Neural cell (in vitro differentiated cells): ENCODE data around the gene QRICH1. TPM values are rescaled to one million over a fixed set of nuclear protein-coding genes. Genes with fewer than 3 reads are reported as not detected.

Experiments used
- H2AFZ ChIP-seq: fragments of 200-600, 300-800 bp; sonication (generic), shearing (Covaris generic); 2 replicates; pipeline ENCODE4 v1.6.0; 2014; ENCODE audit warnings: low read depth, mild to moderate bottlenecking, antibody characterized with exemption, low read length, moderate library complexity
- H3F3A ChIP-seq: fragments of 200-600 bp; shearing (Covaris generic); 2 replicates; pipeline ENCODE4 v1.6.1; 2016; ENCODE audit warnings: mild to moderate bottlenecking, moderate library complexity, mixed read lengths, antibody characterized with exemption, low read length; ENCODE audit not compliant: insufficient read depth, poor library complexity, severe bottlenecking
- H3K27ac ChIP-seq: fragments of 200-600, 300-800 bp; sonication (generic), shearing (Covaris generic); 2 replicates; pipeline ENCODE4 v1.5.1; 2014; ENCODE audit warnings: mild to moderate bottlenecking, low read length, moderate library complexity
- H3K27me3 ChIP-seq: fragments of 300-800, 200-600 bp; sonication (generic), shearing (Covaris generic); 2 replicates; pipeline ENCODE4 v1.6.0; 2014; ENCODE audit warnings: mild to moderate bottlenecking, low read depth, low read length, moderate library complexity; ENCODE audit not compliant: insufficient read depth
- H3K36me3 ChIP-seq: fragments of 300-800, 200-600 bp; sonication (generic), shearing (Covaris generic); 2 replicates; pipeline ENCODE4 v1.5.1; 2014; ENCODE audit warnings: mild to moderate bottlenecking, antibody characterized with exemption, low read length, moderate library complexity; ENCODE audit not compliant: insufficient read depth
- H3K4me2 ChIP-seq: fragments of 300-800, 200-600 bp; sonication (generic), shearing (Covaris generic); 2 replicates; pipeline ENCODE4 v1.6.0; 2014; ENCODE audit warnings: mild to moderate bottlenecking, low read length
- H3K4me3 ChIP-seq: fragments of 300-800, 200-600 bp; sonication (generic), shearing (Covaris generic); 2 replicates; pipeline ENCODE4 v1.5.1; 2014; ENCODE audit warnings: mild to moderate bottlenecking, low read length, moderate library complexity
- H3K79me2 ChIP-seq: fragments of 200-600 bp; shearing (Covaris generic); replicated peaks from 2 replicates; pipeline ENCODE4 v1.6.0; 2014; ENCODE audit warnings: mild to moderate bottlenecking, low read length, moderate library complexity; ENCODE audit not compliant: insufficient read depth
- H3K9ac ChIP-seq: fragments of 300-800, 200-600 bp; sonication (generic), shearing (Covaris generic); 2 replicates; pipeline ENCODE4 v1.6.1; 2016; ENCODE audit warnings: mild to moderate bottlenecking, low read length, mixed read lengths
- H3K9me2 ChIP-seq: fragments of 200-600 bp; shearing (Covaris generic); 2 replicates; pipeline ENCODE4 v1.6.1; 2016; ENCODE audit warnings: mild to moderate bottlenecking, low read length, mixed read lengths; ENCODE audit not compliant: insufficient read depth
- H3K9me3 ChIP-seq: fragments of 200-600, 300-800 bp; sonication (generic), shearing (Covaris generic); 2 replicates; pipeline ENCODE4 v1.6.1; 2016; ENCODE audit warnings: mild to moderate bottlenecking, mixed run types, low read length, moderate library complexity, mixed read lengths
- H4K20me1 ChIP-seq: fragments of 200-600 bp; shearing (Covaris generic); 2 replicates; pipeline ENCODE4 v1.6.1; 2016; ENCODE audit warnings: mild to moderate bottlenecking, mixed run types; ENCODE audit not compliant: insufficient read depth
- EP300 ChIP-seq: fragments of 450-650 bp; conservative IDR thresholded peaks from 2 replicates; pipeline ENCODE4 v1.6.1; 2014; ENCODE audit warnings: antibody characterized with exemption, mild to moderate bottlenecking, moderate library complexity; ENCODE audit not compliant: poor library complexity, severe bottlenecking
- EZH2 ChIP-seq: fragments of 200-600, 300-800 bp; shearing (Covaris generic), sonication (generic); IDR thresholded peaks from 2 replicates; pipeline ENCODE4 v1.6.1; 2014; ENCODE audit warnings: antibody characterized with exemption, low read length, borderline replicate concordance, mild to moderate bottlenecking; ENCODE audit not compliant: insufficient read depth, poor library complexity, severe bottlenecking
- MXI1 ChIP-seq: fragments of 450-650 bp; conservative IDR thresholded peaks from 2 replicates; pipeline ENCODE4 v1.6.1; 2014; ENCODE audit warnings: antibody characterized with exemption, mild to moderate bottlenecking; ENCODE audit not compliant: poor library complexity, severe bottlenecking
- POLR2AphosphoS5 ChIP-seq: IDR thresholded peaks from 2 replicates; pipeline ENCODE4 v1.6.1; 2012
- RAD21 ChIP-seq: fragments of 450-650 bp; conservative IDR thresholded peaks from 2 replicates; pipeline ENCODE4 v1.6.1; 2014; ENCODE audit warnings: antibody characterized with exemption, mild to moderate bottlenecking, moderate library complexity
- SMC3 ChIP-seq: fragments of 450-650 bp; conservative IDR thresholded peaks from 2 replicates; pipeline ENCODE4 v1.6.1; 2014; ENCODE audit warnings: antibody characterized with exemption, mild to moderate bottlenecking, moderate library complexity; ENCODE audit not compliant: poor library complexity
- TAF1 ChIP-seq: IDR thresholded peaks from 2 replicates; pipeline ENCODE4 v1.6.1; 2012; ENCODE audit warnings: low read depth
- polyA plus RNA-seq: library from polyadenylated mRNA; depleted of rRNA; stranded (reverse); fragments of >200 nt; gene quantifications from 2 replicates; pipeline ENCODE4 v1.2.3, GENCODE V29; 2014
- TF ChIP-seq, protein P1 (sequence below): fragments of 450-650 bp; IDR thresholded peaks from 2 replicates; pipeline ENCODE4 v1.5.1; 2014; ENCODE audit warnings: antibody characterized with exemption, mild to moderate bottlenecking, moderate library complexity; ENCODE audit not compliant: poor library complexity, severe bottlenecking
- TF ChIP-seq, protein P2 (sequence below): IDR thresholded peaks from 2 replicates; pipeline ENCODE4 v1.6.1; 2012; ENCODE audit warnings: borderline replicate concordance

The QRICH1 gene
- polyA plus RNA-seq, 1 donor from 2014 or later: 87.5 TPM

DNA sequence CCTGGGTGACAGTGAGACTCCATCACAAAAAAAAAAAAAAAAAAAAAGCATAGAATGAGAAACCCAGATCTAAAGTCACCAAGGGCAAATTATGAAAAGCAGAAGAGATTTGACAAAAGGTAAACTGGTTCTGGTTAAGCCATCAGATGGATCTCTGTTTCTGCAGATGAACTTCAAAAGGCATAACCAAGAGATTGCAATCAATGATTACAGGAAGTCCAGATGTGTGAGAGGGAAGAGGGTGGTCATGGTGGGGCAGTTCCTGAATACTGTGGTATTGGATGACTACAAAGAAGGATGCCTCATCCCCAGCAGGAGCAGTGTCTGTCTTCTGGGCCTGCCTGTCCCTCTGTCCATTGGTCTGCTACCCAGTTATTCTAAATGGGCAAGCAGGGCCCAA lies 100.0 kb downstream of the QRICH1 start:
- TF ChIP-seq EZH2: no peak
- TF ChIP-seq, protein P1, sequence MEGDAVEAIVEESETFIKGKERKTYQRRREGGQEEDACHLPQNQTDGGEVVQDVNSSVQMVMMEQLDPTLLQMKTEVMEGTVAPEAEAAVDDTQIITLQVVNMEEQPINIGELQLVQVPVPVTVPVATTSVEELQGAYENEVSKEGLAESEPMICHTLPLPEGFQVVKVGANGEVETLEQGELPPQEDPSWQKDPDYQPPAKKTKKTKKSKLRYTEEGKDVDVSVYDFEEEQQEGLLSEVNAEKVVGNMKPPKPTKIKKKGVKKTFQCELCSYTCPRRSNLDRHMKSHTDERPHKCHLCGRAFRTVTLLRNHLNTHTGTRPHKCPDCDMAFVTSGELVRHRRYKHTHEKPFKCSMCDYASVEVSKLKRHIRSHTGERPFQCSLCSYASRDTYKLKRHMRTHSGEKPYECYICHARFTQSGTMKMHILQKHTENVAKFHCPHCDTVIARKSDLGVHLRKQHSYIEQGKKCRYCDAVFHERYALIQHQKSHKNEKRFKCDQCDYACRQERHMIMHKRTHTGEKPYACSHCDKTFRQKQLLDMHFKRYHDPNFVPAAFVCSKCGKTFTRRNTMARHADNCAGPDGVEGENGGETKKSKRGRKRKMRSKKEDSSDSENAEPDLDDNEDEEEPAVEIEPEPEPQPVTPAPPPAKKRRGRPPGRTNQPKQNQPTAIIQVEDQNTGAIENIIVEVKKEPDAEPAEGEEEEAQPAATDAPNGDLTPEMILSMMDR: no peak
- TF ChIP-seq, protein P2, sequence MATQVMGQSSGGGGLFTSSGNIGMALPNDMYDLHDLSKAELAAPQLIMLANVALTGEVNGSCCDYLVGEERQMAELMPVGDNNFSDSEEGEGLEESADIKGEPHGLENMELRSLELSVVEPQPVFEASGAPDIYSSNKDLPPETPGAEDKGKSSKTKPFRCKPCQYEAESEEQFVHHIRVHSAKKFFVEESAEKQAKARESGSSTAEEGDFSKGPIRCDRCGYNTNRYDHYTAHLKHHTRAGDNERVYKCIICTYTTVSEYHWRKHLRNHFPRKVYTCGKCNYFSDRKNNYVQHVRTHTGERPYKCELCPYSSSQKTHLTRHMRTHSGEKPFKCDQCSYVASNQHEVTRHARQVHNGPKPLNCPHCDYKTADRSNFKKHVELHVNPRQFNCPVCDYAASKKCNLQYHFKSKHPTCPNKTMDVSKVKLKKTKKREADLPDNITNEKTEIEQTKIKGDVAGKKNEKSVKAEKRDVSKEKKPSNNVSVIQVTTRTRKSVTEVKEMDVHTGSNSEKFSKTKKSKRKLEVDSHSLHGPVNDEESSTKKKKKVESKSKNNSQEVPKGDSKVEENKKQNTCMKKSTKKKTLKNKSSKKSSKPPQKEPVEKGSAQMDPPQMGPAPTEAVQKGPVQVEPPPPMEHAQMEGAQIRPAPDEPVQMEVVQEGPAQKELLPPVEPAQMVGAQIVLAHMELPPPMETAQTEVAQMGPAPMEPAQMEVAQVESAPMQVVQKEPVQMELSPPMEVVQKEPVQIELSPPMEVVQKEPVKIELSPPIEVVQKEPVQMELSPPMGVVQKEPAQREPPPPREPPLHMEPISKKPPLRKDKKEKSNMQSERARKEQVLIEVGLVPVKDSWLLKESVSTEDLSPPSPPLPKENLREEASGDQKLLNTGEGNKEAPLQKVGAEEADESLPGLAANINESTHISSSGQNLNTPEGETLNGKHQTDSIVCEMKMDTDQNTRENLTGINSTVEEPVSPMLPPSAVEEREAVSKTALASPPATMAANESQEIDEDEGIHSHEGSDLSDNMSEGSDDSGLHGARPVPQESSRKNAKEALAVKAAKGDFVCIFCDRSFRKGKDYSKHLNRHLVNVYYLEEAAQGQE: no peak
- TF ChIP-seq EP300: no peak
- TF ChIP-seq SMC3: no peak
- TF ChIP-seq MXI1: no peak
- TF ChIP-seq POLR2AphosphoS5: no peak
- TF ChIP-seq TAF1: no peak
- TF ChIP-seq RAD21: no peak
- Histone ChIP-seq H3K79me2 (peaks cover 16% of the 10 kb centered on the region), H3K27me3 (no peaks in the 10 kb centered on the region), H3K27ac (no peak overlapping the region), H3F3A (peaks cover 5% of the 10 kb centered on the region), H3K4me3 (no peak overlapping the region), H2AFZ (no peak overlapping the region), H4K20me1 (no peaks in the 10 kb centered on the region), H3K4me2 (no peak overlapping the region), H3K36me3 (no peaks in the 10 kb centered on the region), H3K9me3 (no peaks in the 10 kb centered on the region), H3K9me2 (no peaks in the 10 kb centered on the region), H3K9ac (no peak overlapping the region)

GRCh38 chr3:48991851-48992545 lies 101.9 kb downstream of the QRICH1 start:
- no peaks in the 10 kb centered on the region for H4K20me1 ChIP-seq
- H2AFZ ChIP-seq: no peak overlapping the region
- H3K9ac ChIP-seq: peak overlapping the region; percentile 79
- no peaks in the 10 kb centered on the region for H3K36me3 ChIP-seq
- H3K27me3 ChIP-seq: no peaks in the 10 kb centered on the region
- H3K9me2 ChIP-seq: no peaks in the 10 kb centered on the region
- H3K79me2 ChIP-seq: peaks cover 16% of the 10 kb centered on the region
- H3K4me2 ChIP-seq: peak overlapping the region; percentile 75
- peaks cover 6% of the 10 kb centered on the region for H3F3A ChIP-seq
- peak overlapping the region; percentile 83 for H3K4me3 ChIP-seq
- TF ChIP-seq, protein P2: no peak
- TF ChIP-seq MXI1 (no peak), SMC3 (no peak), RAD21 (no peak), TAF1 (no peak), POLR2AphosphoS5 (no peak), EP300 (no peak), EZH2 (no peak)
- TF ChIP-seq, protein P1: no peak
- H3K27ac ChIP-seq: no peak overlapping the region
- H3K9me3 ChIP-seq: no peaks in the 10 kb centered on the region
